CD4-positive, alpha-beta T cell treated with Interleukin-6 for 4 hours (primary cell): ENCODE results near the gene MTOR.
"Not testable (repeated sequence)": the region's sequence is repeated elsewhere in the genome, so short reads cannot be mapped to it uniquely, and the experiment has no call there.

Experiments used
- DNase-seq: peaks from one replicate; pipeline ENCODE4 v3.0.0-alpha.2; 2020; ENCODE audit warnings: mixed read lengths

MTOR gene

DNA sequence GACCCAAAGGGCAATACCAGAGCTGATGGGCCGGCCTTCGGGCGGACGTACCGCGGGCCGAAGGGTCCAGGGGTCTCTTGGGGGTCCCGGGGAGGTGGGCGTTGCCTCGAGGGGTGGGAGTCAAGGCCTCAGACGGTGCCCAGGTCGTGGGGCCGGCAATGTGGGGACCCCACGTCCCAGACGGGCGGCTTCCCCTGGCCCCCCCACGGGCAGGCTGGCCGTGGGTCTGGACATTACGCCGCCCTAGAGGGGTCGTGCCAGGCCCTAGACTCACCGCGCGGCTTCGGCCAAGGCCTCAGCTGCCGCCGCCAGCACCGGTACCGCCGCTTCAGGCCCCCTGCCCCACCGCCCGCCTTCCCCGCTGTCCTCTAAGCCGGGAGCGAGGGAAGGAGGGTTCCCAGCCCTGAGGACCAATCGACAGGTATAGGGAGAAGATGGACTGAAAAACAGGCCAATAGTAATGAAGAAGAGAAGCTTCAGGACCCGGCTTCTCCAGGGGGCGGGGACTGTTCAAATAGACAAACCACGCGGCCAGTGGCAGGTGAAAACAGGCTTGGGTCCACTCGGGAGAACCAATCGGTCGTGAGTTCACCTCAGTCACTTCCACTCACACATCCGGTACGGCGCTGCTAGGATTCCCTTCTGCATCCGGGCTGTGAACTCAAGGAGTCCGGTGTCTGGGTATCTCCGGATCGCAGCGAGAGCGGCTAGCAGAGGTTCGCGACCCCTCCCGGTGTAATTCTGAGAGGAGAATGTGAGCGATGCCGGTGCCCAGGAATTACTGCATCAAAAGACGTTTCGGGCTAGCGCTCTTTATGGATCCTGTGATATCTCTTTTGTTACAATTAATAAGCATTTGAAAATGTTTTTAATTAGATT is at the start of gene MTOR:
TSS of gene MTOR (minus strand) at position 381 of the 879 bp plus-strand sequence. CDS start 3,142 bp downstream, outside the sequence.
- DNase-seq: peak; percentile 97

DNA sequence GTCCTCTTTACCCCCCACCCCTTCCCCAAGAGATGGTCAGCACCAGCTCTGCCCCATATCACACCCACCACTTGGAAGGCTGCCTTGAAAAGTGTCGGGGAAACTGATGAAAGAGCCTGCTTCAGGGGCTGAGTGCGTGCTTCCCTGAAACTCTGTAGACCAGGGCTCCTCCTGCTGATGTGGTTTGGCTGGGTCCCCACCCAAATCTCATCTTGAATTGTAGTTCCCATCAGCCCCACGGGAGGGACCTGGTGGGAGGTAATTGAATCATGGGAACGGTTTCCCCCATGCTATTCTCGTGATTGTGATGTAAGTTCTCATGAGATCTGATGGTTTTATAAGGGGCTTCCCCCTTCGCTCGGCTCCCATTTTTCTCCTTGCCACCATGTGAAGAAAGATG is 47.0 kb upstream of the MTOR start:
- no peak for DNase-seq

DNA sequence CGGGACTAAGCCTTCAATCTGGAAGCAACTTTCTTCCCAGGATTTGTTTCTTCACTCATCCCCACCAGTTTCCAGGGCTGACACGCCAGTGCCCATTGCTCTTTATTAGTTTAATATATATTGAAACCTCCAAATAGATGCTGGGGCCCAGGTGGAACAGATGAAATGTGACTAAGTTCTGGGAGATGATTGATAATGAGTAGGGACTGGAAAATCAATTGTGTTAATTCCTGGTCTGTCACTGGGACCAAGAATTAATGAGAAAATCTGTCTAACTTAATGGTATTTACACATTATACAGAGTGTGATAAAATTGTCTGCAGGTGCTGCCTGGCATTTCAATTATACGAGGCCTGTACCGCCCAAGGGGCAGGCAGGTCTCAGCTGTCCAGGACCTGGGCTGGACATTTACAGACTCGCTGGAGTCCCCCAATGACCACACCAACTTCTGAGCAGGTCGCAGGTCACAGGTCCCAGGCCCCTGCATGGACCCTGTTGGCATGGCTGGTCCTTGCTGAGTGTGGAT is 46.4 kb upstream of the MTOR start:
- DNase-seq: no peak

DNA sequence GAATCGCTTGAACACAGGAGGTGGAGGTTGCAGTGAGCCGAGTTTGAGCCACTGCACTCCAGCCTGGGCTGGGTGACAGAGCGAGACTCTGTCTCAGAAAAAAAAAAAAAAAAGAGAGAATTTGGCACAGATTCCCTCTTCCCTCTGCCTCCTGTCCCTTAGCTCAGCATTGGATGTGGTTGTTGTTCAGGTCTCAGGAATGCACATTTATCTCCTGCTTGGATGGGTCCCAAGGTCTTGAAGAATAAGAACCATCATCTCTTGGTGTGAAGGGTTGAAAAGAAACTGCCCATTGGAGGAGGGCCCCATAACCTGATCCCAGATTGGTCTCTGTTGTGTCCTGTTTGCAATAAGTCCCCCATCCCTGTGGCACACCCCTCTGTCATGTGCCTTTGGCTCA is 45.5 kb upstream of the MTOR start:
- DNase-seq: no peak

DNA sequence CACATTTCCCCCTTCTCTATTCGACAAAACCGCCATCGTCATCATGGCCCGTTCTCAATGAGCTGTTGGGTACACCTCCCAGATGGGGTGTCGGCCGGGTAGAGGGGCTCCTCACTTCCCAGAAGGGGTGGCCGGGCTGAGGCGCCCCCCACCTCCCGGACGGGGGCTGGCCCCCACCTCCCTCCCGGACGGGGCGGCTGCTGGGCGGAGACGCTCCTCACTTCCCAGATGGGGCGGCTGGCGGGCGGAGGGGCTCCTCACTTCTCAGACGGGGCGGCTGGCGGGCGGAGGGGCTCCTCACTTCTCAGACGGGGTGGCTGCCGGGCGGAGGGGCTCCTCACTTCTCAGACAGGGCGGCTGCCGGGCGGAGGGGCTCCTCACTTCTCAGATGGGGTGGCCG is 43.2 kb upstream of the MTOR start:
- not testable (repeated sequence) for DNase-seq

DNA sequence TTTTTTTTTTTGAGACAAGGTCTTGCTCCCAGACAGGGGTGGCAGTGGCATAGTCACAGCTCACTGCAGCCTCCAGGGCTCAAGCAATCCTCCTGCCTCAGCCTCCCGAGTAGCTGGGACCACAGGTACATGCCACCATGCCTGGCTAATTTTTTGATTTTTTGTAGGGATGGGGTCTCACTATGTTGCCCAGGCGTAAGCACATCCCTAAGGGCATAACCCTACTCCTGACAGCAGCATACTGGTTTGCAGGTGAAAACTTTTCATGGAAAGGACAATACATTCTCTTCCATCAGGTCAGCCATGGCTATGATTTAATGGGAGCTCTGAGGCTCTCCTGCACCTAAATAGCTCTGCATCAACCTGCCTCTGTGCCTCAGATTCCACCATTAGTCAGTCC is 40.0 kb upstream of the MTOR start:
- DNase-seq: no peak

DNA sequence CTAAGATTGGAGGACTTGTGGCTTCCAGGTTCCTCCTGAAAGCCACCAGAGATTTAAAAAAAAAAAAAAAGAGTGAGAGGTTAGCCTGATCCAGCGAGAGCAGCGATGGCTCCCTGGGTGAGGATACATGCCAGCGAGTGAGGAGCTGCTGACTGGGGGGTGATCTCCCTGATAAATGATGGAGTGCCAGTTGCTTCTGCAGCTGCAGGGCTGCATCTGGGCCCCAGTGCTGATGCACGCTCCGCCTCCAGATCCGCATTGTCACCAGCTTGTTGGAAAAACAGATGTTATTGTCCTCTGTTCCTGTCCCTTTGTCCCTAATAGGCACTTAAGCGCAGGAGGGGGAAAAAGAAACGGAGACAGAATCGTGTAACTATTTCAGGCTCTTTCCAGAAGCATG is 39.2 kb upstream of the MTOR start:
- no peak for DNase-seq

DNA sequence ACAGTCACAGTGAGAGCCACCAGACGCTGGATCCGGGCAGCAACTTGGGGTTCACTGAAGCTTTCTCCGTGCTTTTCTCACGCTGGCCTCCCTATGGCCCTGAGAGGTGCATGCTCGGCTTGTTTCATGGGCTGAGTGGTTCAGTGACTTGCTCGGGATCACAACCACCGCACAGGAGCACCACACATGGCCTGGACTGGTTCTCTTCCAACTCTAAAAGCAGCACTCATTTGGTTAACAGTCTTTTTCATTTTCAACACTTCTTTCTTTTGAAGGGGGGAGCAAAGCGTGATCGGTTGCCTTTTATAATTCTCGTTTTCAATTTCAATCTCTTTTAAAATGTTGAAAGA is 36.8 kb upstream of the MTOR start:
- DNase-seq: no peak

DNA sequence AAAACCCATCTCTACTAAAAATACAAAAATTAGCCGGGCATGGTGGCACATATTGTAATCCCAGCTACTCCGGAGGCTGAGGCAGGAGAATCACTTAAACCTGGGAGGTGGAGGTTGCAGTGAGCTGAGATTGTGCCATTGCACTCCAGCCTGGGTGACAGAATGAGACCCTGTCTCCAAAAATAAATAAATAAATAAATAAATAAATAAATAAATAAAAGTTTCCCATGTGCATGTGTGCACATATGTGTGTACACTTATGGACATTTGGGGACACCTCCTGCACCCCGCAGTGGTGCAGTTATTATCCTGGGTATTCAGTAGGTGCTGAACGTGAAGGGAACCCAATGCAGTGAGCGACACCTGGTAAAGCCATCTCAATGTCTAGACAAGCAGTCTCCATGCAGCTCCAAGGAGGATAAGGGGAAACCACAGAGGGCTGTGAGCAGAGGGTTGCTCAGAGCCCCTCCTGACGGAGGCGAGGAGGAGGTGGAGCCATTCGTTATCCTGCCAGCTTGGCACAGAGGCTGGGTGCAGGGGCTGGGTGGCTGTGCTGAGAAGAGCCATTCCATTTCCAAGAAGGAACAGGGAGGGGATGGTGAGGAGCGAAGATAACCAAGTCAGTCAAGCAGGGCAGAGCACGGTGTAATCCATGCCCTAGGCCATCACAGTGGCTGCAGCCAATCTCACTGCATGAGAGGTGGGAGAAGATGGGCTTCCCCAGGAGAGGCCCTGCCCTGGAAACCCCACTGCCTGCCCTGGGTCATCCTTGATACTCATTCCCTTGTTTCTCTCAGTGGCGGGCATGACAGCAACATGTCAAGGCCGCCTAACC is 36.3 kb upstream of the MTOR start:
- DNase-seq: no peak

DNA sequence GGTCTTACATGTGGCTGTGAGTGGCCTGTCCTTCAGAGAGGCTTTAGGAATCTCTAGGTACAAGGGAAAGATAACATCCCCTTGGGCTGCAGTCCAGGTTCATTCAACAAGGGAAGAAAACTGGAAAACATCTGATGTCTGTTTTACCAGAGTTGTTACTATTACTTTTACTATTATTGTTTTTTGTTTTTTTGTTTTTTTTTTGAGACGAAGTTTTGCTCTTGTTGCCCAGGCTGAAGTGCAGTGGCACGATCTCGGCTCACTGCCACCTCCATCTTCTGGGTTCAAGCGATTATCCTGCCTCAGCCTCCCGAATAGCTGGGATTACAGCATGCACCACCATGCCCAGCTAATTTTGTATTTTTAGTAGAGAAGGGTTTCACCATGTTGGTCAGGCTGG is 35.4 kb upstream of the MTOR start:
- not testable (repeated sequence) for DNase-seq

DNA sequence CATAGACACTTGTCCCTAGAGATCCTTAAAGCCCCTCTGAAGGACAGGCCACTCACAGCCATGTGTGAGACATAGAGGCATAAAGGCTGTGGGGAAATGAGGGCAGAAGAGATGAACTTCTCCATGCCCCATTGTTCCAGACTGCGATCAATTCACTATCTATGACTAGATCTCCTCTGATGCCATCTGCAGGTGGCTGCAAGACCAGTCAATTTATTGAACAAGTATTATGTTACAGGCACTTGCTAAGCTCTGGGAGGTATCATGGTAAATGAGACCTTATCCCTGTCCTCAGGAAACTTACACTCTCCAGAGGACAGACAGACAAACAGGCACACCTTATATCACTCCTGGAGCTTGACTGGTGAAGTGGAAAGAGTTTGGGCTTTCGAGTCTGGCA is 33.6 kb upstream of the MTOR start:
- DNase-seq: peak; percentile 44

DNA sequence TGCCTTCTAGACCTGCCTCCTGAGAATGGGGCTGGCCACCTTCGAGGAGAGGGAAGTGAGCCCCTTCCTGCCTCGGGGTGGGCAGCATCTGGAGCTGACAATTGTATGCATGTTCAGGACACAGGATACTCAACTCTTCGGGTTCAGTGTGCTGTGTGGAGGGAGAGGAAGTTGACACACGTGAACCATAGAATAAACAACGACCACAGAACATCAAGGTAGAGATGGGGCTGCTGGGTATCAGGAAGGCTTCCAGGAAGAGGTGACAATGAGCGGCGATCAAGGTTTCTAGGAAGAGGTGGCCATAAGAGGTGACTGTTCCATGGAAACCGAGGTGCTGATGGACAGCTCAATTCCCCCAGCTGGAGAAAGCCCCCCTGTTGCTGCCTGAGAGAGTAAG is 32.6 kb upstream of the MTOR start:
- peak; percentile 21 for DNase-seq

DNA sequence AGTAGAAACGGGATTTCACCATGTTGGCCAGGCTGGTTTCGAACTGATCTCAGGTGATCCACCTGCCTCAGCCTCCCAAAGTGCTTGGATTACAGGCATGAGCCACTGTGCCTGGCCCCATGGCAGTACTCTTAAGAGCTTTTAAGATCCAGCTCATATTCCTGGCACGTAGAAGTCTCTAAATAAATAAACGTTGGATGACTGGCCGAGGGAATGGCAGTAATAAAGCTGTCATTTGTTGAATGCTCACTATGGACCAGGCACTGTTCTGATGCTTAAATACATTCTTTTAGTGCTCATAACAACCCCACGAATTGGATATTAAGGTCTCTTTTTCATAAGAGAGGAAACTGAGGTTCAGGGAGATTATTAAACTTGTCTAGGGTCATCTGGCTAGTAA is 31.5 kb upstream of the MTOR start:
- DNase-seq: no peak

DNA sequence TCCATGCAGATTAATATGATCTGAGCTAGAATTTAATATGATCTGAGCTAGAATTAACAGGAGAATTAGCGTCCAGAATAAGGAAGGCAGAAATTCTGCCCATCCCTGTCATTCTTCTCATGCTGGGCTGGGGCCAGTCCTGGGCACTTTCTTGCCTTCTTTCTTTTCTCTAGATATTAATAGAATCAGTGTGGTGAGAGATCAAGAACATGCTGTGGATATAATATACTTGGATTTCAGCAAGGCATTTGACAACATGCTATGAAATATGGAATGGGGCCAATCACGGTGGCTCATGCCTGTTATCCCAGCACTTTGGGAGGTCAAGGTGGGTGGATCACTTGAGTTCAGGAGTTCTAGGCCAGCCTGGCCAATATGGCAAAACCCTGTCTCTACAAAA is 28.7 kb upstream of the MTOR start:
- DNase-seq: no peak

DNA sequence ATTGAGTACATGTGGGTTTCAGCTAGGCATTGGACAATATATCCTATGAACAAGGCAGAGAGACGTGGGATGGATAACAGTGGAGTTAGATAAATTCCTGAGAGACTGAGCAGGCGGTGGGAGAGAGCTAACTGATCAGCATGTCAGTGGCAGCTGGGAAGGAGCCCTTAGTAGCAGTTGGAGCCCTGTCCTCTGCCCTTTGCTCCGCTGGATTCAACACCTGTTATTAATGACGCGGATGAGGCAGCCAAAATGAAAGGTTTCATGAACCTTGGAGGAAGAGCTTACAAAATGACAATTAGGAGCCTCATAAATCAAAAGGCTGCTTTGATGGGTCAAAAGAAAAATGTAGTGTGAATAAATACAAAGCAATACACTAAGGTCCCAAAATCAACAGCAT is 26.7 kb upstream of the MTOR start:
- no peak for DNase-seq

DNA sequence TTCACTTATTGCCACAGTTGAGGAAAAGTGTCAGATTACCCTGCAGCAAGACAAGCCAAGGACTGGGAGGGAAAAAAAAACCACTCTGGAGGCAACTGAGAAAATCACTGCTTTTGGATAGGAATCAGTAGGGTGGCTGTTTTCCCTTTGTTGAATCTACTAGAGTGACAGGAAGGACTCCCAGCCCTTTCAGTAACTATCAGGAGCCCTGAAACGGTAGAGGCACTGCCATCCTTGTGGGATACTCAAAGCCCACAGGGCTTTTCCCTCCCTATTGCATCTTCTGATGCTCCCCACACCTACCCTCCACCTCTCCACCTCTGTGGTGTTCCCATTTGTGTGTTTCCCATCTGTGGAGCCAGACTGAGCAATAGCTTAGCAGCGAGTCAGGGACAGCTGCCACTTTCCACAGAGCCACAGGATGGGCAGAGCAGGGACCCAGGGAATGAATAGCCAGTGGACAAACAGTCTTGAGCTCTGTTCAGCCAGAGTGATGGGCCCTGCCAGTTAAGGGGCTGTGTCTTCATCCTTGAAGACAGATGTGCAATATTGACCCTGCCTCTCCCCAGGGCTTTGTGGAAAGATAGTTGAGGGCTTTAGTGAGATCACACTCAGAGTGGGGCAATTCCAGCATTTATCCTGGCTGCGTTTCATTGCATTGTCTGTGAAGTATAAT is 24.5 kb upstream of the MTOR start:
- DNase-seq: no peak

DNA sequence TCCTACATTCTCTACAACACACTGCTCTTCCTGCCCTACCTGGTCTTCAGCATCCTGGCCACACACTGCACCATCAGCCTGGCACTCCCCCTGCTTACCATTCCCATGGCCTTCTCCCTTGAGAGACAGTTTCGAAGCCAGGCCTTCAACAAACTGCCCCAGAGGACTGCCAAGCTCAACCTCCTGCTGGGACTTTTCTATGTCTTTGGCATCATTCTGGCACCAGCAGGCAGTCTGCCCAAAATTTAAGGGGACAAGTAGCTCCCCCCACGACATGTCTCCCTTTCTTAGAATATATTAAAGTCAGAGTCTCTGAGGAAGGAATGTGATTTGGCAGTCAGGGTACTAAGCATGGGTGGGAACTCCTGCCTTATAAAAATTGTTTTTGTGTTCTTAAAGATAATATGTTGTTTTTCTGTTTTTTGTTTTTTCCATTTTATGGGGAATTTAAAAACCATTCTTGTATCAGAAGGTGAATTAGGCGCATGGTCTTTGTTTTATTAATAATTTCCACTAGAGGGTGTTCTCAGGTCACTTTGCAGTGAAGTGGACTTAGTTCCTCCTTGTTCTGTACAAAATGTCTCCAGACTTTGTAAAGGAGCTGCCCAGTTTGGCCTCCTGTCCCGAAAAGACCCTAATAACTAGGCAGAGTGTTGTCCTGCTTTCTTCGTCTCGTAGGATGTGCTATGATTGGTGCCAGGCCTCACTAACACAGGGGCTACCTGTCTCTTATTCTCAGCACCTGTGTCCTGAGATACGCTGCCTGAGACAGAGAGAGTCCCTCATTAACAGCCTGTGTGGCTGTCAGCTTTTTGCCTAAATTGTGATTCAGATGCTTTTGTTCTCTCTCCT is 23.8 kb upstream of the MTOR start:
- DNase-seq: no peak

DNA sequence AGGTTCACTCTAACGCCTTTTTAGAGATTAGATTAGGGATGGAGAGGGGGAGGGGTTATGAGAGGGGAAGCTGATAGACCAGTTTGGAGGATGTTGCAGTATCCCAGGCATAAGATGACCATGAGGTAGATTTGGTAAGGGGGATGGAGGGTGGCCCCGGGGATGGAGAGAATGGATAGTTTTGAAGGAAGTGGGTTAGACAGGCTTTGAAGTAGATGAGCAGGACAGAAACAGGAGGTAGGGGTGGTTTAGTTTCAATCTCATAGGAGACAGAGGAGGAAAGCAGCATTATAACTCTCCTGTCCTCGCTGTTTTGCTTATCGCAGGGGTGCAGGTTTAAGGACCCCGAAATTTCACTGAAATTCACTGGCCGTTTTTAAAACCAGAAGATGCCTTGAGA is 22.4 kb upstream of the MTOR start:
- DNase-seq: peak; percentile 17

DNA sequence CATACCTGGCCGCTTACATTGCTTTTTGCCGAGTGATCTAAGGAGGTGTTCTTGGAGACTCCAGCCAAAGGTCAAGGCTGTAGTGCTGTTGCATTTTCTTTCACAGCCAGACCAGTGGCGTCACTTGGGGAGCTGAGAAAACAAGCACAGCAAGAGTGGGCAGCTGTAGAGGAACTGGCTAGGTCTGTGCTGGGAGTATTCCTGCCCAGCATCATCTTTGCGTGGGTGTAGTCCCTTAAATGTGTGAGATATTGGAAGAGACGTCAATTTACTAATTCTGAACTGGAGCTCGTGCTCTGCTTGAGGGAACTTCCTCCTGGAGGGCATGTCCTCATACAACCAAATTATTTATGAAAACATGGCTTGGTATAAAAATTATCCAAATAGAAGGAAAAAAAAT is 20.8 kb upstream of the MTOR start:
- no peak for DNase-seq

DNA sequence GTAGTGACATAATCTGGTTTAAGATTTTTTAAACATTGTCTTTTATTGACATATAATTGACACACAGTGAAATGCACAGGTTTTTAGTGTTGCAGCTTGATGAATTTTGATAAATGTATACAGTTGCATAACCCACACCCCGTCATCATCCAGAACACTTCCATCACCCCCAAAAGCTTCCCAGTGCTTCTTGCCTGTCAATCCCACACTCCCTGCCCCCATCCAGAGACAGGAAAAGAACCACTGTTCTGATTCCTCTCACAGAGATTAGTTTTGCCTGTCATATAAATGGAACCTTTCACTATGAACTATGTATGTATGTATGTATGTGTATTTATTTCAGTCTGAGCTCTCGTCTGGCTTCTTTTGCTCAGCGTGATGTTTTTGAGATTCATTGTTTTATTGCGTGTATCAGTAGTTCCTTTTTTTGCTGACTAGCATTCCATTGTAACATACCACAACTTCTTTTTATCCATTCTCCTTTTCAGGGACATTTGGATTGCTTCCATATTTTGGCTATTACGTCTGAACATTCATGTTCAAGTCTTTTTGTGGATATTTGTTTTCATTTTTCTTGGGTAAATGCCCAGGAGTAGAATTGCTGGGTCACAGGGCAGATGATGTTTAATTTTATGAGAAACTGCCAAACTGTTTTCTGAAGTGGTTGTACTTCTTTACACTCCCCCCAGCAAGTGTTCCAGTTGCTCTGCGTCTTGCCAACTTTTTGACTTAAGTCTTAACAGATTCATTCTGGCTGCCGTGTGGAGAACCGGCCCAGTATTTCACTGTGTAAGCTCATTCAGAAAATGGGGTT is 19.4 kb upstream of the MTOR start:
- DNase-seq: no peak

DNA sequence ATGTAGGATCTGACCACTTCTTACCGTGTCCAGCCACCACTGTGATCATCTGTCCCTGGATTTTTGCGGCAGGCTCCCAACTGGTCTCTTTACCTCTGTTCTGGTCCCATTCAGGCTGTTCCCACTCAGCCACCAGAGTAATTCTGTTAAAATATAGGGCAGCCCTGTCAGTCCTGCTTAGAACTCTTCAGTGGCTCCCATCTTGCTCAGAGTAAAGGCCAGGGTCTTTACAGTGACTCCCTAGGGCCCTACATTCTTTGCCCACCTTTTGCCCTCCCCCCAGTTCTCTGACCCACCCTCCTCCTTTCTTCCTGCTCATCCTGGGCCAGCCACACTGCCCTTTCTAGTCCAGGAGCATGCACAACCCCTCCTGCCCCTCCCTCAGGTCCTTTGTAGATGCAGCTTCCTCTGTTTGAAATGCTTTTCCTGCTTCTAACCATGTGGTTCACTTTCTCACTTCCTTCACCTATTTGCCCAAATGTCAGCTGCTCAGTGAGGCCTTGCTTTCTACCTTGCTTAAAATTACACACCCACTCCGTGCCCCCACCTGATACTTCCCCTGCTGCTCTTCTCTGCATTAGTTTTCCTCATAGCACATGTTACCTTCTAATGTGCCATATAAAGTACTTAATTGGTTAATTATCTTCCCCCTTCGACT is 18.5 kb upstream of the MTOR start:
- peak; percentile 56 for DNase-seq
